HG03135 (cell line): ENCODE data around the gene TMEM150B.
A peak's percentile ranks its signal among the peaks of the same experiment; 100 is the strongest.
"Not testable (repeated sequence)": the region's sequence is repeated elsewhere in the genome, so short reads cannot be mapped to it uniquely, and the experiment has no call there.

Experiments used
- ATAC-seq: cut with Tn5 transposase; IDR thresholded peaks from one replicate; pipeline ENCODE4 v1.9.1; 2021; ENCODE audit warnings: mild to moderate bottlenecking, moderate library complexity; ENCODE audit not compliant: unreplicated experiment

TMEM150B gene

DNA sequence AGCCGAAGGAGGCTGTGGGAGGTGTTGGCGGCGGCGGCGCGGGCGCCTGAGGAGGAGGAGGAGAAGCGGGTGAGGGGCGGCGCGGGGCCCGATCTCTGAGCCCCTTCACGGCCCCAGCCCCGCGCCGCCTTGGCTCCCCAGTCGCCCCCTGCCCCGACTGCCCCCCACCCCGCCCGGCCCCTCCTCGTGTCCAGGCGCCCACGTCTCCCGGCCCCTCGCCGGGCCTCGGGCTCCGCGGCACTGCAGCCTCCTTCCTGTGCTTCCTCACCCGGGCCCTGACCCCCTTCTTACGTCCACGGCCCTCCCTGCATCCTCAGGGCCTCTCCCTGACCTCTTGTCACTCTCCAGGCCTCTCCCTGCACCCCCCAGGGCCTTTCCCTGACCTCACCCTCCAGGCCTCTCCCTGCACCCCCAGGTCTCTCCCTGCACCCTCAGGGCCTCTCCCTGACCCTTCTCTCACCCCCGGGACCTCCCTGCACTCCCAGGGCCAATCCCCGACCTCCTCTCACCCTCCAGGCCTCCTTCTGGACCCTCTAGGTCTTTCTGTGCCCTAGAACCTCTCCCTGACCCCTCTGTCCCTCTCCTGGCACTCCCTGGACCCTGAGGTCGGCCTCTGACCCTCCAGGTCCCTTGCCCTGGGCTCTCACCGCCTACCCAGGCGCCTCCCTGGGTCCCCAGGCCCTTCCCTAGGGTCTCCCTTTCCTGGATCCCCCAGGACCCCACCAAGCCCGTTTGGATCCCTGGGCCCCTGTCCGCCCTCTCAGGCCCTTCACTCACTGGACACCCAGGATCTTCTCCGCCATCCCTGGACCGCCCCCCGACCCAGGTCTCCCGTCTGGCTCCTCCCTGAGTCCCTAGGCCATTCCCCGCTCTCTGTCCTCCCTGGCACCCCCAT lies 15.0 kb upstream of the TMEM150B start:
- no peak for ATAC-seq

- peak; percentile 80 for ATAC-seq
Observed at GRCh38 chr19:55339105-55339888, 14.2 kb upstream of the TMEM150B start, which contains the start of gene KMT5C. Gene KMT5C, plus strand, starts transcription at chr19:55339876. Its CDS starts 2,061 bp downstream, at chr19:55341937.

GRCh38 chr19:55336101-55336500 lies 11.0 kb upstream of the TMEM150B start:
- no peak for ATAC-seq

DNA sequence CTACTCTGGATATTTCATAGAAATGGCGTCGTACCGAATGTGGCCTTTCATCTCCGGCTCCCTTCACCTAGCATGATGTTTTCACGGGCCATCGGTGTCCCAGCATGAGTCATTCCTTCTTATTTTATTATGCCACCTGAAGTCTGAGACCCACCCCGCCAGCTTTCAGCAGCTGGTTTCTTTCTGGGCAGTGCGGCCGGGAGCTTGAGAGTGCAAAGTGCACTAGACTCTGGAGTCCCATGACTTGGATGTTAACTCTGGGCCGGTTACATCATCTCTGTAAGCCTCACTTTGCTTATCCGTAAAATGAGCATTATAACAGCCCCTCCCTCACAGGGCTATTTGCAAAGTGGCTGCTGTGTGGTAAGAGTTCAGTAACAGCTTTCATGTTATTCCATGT lies 8.7 kb upstream of the TMEM150B start:
- ATAC-seq = no peak

- ATAC-seq = not testable (repeated sequence)
Observed at GRCh38 chr19:55329791-55330190, 4.7 kb upstream of the TMEM150B start.

- not testable (repeated sequence) for ATAC-seq
Observed at GRCh38 chr19:55328774-55329318, 3.7 kb upstream of the TMEM150B start.

DNA sequence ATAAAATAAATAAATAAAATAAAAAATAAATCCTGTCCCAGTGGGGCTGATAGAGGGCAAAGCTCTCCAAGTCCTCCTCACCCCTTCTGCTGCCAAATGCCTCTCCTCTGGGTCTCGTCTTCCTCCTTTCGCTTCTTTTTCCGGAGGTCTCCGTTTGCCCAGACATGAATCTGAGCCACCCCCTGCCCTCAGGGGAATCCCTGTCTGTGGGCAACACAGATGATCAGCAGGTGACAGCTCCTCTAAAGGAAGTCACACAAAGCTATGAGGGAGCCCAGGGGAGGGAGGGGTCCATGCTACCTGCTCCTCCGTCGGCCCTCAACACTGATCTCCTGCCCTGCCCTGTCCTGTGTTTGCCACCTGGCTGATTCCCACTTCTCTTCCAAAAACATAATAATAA lies 479 bp downstream of the TMEM150B start:
- no peak for ATAC-seq

DNA sequence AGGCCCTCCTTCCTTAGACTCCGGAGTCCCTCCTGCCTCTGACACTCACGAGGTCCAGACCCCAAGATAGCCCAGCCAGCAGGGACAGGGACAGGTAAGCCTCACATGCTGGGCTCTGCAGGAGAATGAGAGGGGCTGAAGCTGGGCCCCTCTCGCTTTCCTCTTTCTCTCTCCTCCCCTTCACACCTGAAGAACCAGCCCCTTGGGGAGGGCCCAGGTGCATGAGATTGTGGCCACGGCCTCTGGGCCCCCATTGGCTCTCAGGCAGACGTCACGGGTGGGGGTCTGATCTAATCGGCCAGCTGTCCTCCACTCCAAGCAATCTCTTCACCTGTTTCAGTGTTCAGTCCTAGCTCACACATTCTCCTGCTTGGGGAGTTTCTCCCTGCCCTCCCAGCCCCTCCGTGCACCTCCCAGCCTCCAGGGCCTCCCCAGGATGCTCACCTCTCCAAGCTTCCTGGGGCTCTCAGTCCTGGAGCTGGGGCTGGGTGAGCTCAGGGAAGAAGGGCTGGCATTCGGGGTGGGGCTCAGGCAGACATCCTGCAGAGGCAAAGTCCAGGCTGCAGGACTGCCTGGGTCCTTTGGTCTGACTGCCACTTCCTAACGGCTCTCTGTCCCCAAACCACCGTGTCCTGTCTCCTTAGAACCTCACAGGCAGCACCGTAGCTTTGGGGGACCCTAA lies 2.8 kb downstream of the TMEM150B start:
- ATAC-seq = no peak

DNA sequence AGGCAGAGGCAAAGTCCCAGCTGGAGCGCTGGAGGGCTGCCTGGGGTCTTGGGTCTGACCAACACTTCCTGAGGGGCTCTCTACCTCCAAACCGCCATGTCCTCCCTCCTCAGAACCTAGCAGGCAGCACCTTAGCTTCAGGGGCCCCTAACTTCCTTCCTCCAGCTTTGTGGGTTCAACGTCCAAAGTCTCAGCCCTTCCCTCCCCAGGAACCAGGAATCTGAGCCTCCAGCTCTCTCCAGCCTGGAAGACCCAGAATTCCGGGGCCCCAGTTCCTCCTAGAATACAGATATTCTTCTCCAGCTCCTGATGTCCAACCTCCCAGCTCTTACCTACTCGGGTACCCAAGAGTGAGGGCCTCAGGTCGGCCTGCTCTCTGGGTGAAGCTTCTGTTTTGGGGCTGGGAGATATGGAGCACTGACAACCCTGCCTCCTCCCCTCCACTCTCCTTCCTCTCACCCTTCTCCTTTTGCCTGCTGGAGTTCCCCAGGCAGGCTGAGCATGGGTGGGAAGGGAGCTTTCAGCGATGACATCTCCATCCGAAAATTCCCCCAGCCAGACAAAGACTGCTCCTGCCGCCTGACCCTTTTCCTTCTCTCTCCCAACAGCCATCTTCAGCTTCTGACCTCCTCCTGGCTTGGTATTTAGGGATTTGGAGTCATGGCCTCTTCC lies 3.5 kb downstream of the TMEM150B start:
- no peak for ATAC-seq

DNA sequence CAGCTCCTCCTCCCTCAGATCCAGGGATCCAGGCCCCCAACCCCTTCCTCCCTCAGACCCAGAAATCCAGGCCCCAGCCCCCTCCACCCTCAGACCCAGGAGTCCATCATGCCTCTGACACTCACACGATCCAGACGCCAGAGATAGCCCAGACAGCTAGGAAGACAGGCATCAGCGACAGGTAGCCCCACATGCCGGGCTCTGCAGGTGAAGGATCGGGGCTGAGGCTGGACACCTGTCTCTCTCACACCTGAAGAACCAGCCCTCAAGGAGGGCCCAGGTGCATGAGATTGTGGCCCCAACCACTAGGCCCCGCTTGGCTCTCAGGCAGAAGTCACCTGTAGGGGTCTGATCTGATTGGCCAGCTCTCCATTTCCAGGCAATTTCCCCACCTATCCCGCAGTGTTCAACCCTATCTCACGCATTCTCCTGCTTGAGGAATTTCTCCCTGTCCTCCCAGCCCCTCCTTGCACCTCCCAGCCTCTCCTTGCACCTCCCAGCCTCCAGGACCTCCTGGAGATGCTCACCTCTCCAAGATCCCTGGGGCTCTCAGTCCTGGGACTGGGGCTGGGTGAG lies 4.2 kb downstream of the TMEM150B start:
- ATAC-seq = no peak

DNA sequence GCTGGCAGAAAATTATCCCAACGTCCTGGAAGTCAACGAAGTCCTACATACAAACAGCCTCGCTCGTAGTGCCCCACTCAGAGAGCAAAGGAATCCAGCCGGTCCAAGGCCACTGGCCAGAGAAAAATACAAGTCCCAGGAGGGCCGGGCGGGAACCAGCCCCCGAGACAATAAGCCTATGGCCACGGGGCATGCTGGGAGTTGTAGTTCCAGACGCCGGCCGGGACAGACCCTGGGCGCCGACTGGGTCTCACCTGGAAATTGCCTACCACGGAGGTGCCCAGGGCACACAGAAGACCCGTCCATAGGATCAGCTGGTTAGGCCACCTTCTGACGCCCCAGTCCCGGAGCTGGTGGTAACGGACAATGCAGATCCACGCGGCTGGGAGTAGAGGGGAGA lies 5.4 kb downstream of the TMEM150B start:
- no peak for ATAC-seq

DNA sequence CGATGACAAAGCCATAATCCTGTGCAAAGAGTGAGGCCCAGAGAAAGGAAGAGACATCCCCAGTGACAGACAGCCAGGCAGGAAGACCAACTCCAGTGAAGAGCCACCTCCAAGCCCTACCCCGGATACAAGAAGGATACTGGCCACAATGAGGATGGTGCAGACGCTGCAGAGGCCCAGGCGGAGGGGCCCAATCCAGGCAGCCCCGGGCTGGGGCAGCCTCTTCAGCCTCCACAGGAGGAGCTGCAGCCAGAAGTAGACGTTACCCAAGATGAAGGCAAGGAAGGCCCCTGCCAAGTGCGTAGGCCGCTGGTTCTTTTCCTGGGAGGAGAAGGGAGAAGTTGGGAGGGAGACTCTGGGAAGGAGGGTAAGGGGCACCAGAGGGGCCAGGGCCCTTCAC lies 8.5 kb downstream of the TMEM150B start:
- ATAC-seq = no peak

DNA sequence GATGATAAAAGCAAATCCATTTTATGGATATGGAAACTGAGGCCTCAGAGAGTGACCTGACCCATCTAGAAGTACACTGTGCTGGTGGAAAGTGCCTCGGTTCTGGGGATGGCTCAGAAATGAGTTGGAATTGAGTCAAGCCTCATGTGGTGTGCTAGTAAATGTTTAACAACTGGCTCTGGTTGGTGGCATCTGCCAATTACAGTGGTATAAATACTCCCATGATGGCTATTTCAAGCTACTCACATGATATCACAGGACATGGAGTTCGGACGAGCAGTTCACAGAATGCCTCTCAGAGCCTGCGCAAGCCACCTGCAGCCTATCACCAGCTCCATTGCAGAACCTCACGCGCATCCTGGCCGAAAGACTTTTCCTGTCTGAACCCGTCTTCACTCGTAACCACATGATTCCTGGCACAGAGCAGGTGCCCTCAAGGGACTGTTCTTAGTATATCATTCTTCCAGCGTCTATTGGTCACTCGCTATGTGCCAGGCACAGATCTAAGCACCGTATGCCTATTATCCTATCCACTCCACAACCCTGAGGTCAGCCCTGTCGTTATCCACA lies 9.1 kb downstream of the TMEM150B start:
- ATAC-seq = no peak

GRCh38 chr19:55314396-55314795 lies 10.7 kb downstream of the TMEM150B start:
- ATAC-seq = no peak

DNA sequence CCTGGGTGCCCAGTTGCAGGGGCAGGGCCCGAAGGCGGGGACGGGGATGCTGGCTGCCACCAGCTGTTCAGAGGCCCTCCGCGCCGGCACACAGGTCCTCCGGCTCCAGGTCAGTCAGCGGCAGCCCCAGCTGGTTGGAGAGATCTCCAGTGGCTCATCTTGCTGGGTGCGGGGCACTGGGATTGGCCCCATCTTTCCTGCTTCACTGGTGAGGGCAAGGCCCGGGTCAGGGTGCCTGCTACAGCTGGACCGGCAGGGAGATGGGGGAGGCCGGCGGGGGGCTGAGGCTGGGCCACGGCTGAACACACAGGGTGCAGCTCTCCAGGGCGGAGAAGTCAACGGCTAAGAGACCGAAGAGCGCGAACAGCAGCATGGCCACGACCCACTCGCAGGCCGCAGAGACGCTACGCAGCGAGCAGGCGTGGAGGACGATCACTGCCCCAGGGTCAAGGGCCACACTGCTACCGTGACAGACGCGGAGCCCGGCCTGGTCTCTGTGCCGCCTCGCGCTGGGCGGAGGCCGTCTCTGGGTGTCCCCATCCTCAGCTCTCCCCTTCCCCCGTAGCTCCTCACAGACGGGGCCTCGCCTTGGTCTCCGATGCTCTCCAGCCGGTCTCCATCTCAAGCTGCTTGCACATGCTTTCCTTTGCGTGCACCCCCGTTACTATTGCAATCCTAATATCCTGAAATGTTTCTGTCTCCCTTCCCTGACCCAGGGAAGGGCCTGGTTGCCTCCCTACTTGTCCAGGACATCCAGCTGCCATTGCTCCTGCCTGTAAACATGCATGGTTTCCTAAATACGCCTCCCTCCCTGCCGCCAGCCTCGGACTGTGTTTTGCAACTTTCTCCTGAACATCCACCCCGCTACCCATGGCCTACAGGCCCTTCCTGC lies 12.3 kb downstream of the TMEM150B start:
- ATAC-seq = no peak

- no peak for ATAC-seq
Observed at GRCh38 chr19:55311797-55312196, 13.3 kb downstream of the TMEM150B start.

DNA sequence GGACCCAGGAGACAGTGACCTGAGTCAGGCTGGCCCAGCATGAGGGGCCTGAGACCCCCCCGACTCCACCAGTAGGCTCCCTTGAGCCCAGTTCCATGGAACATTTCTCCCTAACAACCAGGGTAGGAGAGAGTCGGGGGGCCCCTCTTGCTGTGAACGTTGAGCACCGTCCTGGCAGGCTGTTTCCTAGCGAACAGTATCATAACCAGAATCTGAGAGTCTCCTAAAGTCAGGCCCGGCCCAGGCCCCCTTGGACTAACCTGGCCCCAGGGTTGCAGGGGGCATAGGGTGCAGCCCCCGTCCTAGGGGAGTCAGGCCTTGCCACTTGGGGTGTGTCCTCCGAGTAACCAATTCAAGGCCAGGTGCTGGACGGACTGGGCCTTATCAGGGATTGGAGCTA lies 13.7 kb downstream of the TMEM150B start:
- no peak for ATAC-seq

DNA sequence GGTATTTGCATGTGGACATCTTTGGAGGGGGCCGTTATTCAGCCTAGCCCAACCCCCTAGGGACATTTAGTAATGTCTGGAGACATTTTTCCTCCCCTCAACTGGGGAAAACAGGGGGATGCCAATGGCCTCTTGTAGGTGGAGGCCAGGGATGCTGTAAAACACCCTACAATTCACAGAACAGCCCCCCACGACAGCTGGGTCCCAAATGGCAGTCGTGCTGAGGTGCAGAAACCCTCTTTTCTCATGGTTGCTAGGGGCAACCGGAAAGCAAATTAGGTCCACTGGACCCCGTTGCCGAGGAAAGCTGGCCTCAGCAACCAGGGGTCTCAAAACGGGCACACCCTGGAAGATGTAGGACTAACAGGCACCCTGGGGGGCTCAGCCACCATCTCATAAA lies 14.6 kb downstream of the TMEM150B start:
- ATAC-seq = no peak

- no peak for ATAC-seq
Observed at GRCh38 chr19:55309448-55309847, 15.7 kb downstream of the TMEM150B start.
